GM18907 (cell line): Measurements from ENCODE around the gene ACER2.
A peak's percentile ranks its signal among the peaks of the same experiment; 100 is the strongest.
"Not testable (repeated sequence)": the region's sequence is repeated elsewhere in the genome, so short reads cannot be mapped to it uniquely, and the experiment has no call there.

Experiments
- ATAC-seq: cut with Tn5 transposase; IDR thresholded peaks from one replicate; pipeline ENCODE4 v1.9.1; 2021; ENCODE audit warnings: mild to moderate bottlenecking, moderate library complexity; ENCODE audit not compliant: unreplicated experiment

ACER2 gene

GRCh38 chr9:19408316-19408692, 505 bp upstream of the ACER2 start:
- peak; percentile 3 for ATAC-seq

GRCh38 chr9:19409401-19410194, 789 bp downstream of the ACER2 start:
- ATAC-seq, result peak; percentile 20

GRCh38 chr9:19410195-19410503, 1.3 kb downstream of the ACER2 start:
- no peak for ATAC-seq

GRCh38 chr9:19410594-19410993, 1.8 kb downstream of the ACER2 start:
- ATAC-seq, result no peak

GRCh38 chr9:19411316-19411715, 2.5 kb downstream of the ACER2 start:
- ATAC-seq, result no peak

- not testable (repeated sequence) for ATAC-seq
These were observed 4.6 kb downstream of the ACER2 start for GRCh38 chr9:19413456-19413855.

GRCh38 chr9:19416143-19416542, 7.3 kb downstream of the ACER2 start:
- no peak for ATAC-seq

- ATAC-seq, result no peak
These were observed 12.1 kb downstream of the ACER2 start for GRCh38 chr9:19420877-19421276.

- no peak for ATAC-seq
These were observed 14.4 kb downstream of the ACER2 start for GRCh38 chr9:19423163-19423562.

GRCh38 chr9:19424176-19424779, 15.5 kb downstream of the ACER2 start:
- peak; percentile 73 for ATAC-seq

- ATAC-seq, result no peak
These were observed 20.8 kb downstream of the ACER2 start for GRCh38 chr9:19429595-19429994.

- ATAC-seq, result no peak
These were observed 21.5 kb downstream of the ACER2 start for GRCh38 chr9:19430201-19430760.

GRCh38 chr9:19431361-19432171, 22.8 kb downstream of the ACER2 start:
- ATAC-seq, result no peak

GRCh38 chr9:19432473-19432872, 23.7 kb downstream of the ACER2 start:
- no peak for ATAC-seq

GRCh38 chr9:19433729-19434128, 24.9 kb downstream of the ACER2 start:
- ATAC-seq, result not testable (repeated sequence)

- ATAC-seq, result no peak
These were observed 31.6 kb downstream of the ACER2 start for GRCh38 chr9:19440376-19440775.

- peak; percentile 16 for ATAC-seq
These were observed 32.2 kb downstream of the ACER2 start for GRCh38 chr9:19440823-19441580.

- peak; percentile 88 for ATAC-seq
These were observed 32.9 kb downstream of the ACER2 start for GRCh38 chr9:19441730-19442129.

- ATAC-seq, result no peak
These were observed 33.4 kb downstream of the ACER2 start for GRCh38 chr9:19442240-19442639.

- ATAC-seq, result no peak
These were observed 36.6 kb downstream of the ACER2 start for GRCh38 chr9:19445452-19445851.

- ATAC-seq, result no peak
These were observed 37.6 kb downstream of the ACER2 start for GRCh38 chr9:19446361-19446861.
